Esophagus squamous epithelium (tissue), 4 donors: ENCODE results near the gene CGNL1.

Experiments used
- CTCF ChIP-seq, 6 experiments: fragments of 450-650 bp in 4 of 6; fragments of 200-600 bp in 2 of 6; sonication (generic) in 2 of 6; IDR thresholded peaks; one replicate each; pipeline ENCODE4 v1.5.1; 2016 to 2019; ENCODE audit warnings: antibody characterized with exemption in 6 of 6, mild to moderate bottlenecking in 4 of 6, moderate library complexity in 4 of 6
- POLR2A ChIP-seq, 4 donors: fragments of 450-650 bp; IDR thresholded peaks; one replicate each; pipeline ENCODE4 v1.6.1; 2017; ENCODE audit warnings: antibody characterized with exemption in 4 of 4, mild to moderate bottlenecking in 4 of 4, moderate library complexity in 3 of 4

- TF ChIP-seq CTCF (IDR thresholded peaks at IDR 0.05) (no peak), POLR2A (IDR thresholded peaks at IDR 0.05) (no peak)
These were observed 46.5 kb upstream of the CGNL1 start for GRCh38 chr15:57329582-57330367.
